Breast epithelium (tissue), 3 donors: ENCODE data around the gene VCL.

ENCODE experiments used
- POLR2A ChIP-seq: fragments of 450-650 bp; IDR thresholded peaks from one replicate; pipeline ENCODE4 v1.6.1; 2016; ENCODE audit warnings: antibody characterized with exemption, mild to moderate bottlenecking, moderate library complexity
- POLR2AphosphoS5 ChIP-seq, 3 donors: sonication (generic); formaldehyde crosslinking; IDR thresholded peaks; one replicate each; pipeline ENCODE4 v1.6.1; 2017; ENCODE audit warnings: antibody characterized with exemption in 3 of 3

DNA sequence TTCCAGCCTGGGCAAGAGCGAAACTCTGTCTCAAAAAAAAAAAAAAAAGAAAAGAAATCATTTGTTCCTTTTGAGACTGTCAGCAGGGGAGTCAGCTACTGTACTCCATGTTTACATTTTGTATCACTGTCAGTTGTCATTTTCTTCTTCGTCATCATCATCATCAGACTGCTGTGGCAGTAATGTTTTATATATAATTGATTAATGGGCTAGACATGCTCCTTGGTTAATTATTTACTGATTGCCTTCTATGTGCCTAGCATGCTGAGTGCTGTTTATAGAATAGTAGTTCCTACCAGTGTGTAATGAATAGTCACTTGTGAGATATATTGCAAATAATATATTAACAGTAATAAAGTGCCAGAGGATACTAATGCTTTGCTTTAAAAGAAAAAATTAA, 50.5 kb downstream of the VCL start:
- TF ChIP-seq POLR2A (no peak), POLR2AphosphoS5 (IDR thresholded peaks at IDR 0.05) (no peak)
